ENCODE data around the gene MPDZ. TPM values are rescaled to one million over a fixed set of nuclear protein-coding genes. Genes with fewer than 3 reads are reported as not detected.

Gene MPDZ, protein sequence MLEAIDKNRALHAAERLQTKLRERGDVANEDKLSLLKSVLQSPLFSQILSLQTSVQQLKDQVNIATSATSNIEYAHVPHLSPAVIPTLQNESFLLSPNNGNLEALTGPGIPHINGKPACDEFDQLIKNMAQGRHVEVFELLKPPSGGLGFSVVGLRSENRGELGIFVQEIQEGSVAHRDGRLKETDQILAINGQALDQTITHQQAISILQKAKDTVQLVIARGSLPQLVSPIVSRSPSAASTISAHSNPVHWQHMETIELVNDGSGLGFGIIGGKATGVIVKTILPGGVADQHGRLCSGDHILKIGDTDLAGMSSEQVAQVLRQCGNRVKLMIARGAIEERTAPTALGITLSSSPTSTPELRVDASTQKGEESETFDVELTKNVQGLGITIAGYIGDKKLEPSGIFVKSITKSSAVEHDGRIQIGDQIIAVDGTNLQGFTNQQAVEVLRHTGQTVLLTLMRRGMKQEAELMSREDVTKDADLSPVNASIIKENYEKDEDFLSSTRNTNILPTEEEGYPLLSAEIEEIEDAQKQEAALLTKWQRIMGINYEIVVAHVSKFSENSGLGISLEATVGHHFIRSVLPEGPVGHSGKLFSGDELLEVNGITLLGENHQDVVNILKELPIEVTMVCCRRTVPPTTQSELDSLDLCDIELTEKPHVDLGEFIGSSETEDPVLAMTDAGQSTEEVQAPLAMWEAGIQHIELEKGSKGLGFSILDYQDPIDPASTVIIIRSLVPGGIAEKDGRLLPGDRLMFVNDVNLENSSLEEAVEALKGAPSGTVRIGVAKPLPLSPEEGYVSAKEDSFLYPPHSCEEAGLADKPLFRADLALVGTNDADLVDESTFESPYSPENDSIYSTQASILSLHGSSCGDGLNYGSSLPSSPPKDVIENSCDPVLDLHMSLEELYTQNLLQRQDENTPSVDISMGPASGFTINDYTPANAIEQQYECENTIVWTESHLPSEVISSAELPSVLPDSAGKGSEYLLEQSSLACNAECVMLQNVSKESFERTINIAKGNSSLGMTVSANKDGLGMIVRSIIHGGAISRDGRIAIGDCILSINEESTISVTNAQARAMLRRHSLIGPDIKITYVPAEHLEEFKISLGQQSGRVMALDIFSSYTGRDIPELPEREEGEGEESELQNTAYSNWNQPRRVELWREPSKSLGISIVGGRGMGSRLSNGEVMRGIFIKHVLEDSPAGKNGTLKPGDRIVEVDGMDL (N-terminal part only)
- total RNA-seq: 13.1 and 14.5 TPM in 2 replicates

DNA sequence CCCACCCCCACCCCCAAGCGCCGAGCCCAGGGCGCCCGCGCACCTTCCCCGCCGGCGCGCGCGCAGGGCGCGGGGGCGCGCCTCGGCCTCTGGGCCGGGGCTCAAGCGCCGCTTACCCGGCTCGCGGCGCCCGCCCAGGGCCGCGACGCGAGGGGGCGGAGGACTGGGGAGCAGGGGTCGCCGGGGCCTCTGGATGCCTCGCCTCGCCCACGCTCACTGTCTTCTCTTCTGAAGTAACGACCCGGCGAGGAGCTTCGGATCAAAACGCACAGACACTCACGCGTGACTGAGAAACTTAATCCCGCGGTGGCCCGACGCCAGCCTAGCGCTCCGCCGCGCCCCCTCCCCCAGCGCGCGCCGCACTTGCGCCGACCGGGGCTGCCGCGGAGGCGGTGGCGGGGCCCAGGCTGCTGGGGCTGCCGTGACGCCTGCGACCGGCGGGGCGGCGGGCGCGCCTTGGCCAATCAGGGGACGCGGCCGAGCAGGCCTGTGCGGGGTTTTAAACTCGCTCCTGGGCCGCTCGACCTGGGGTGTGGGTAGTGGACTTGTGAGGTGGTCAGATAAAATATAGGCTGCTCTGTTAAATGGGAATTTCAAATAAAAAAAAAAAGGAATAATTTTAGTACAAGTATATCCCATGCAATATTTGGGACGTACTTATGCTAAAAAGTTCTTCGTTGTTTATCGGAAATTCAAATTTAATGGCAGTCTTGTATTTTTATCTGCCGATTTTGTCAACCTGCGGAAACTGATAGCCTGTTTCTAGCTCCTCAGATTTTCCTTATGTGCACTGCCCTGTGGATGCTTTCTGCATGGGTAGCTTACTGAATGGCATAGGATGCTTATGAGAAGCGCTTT is at the start of gene MPDZ:
Gene MPDZ, minus strand, starts transcription at position 409 of the 858 bp plus-strand sequence. CDS start 29,377 bp downstream, outside the sequence.

